PFSK-1 (cell line): ENCODE measurements around the gene VPS35.
A peak's percentile ranks its signal among the peaks of the same experiment; 100 is the strongest.

Experiments
- FOXP2 ChIP-seq: optimal IDR thresholded peaks from 2 replicates; pipeline ENCODE3; 2011; ENCODE audit warnings: borderline replicate concordance, control low read depth, inconsistent platforms; ENCODE audit not compliant: insufficient read depth; ENCODE audit errors: extremely low read length, extremely low read depth
- POLR2AphosphoS5 ChIP-seq: IDR thresholded peaks from 2 replicates; pipeline ENCODE4 v1.6.1; 2012; ENCODE audit warnings: low read depth, mild to moderate bottlenecking, control low read depth, low read length, moderate library complexity
- SIN3A ChIP-seq: IDR thresholded peaks from 2 replicates; pipeline ENCODE4 v1.6.1; 2012; ENCODE audit warnings: mild to moderate bottlenecking, low read length, moderate library complexity, borderline replicate concordance; ENCODE audit not compliant: insufficient read depth
- TAF1 ChIP-seq: IDR thresholded peaks from 2 replicates; pipeline ENCODE4 v1.6.1; 2012; ENCODE audit warnings: low read length, control low read depth, borderline replicate concordance; ENCODE audit not compliant: insufficient read depth
- TF ChIP-seq, protein P1 (sequence below), 2 experiments: IDR thresholded peaks; 2 replicates each; pipeline versions ENCODE4 v1.6.1 to v1.8.0; 2011 to 2012; ENCODE audit warnings: low read depth in 2 of 2, low read length in 2 of 2, control low read depth in 1 of 2, inconsistent platforms in 1 of 2, mild to moderate bottlenecking in 1 of 2, moderate library complexity in 1 of 2; ENCODE audit not compliant: insufficient read depth in 1 of 2

VPS35 gene

DNA sequence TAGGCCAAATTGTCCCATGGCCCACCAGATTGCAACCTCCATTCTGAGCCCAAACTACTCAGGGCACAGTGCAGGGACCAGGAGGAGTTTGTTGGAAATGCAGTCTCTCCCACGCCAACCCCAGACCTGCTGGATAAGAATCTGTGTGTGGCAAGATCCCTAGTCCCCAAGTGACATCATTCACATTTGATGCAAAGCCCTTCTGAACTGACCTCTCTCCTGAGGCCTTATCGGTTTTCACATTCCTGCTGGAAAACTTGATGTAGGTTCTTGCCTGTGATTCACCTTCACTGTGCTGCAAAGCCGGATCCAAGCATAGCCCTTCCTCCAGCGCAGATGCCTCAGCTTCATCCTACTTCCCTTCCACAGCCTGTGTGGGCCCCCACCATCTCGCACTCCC, 61.2 kb downstream of the VPS35 start:
- TF ChIP-seq POLR2AphosphoS5 (no peak), FOXP2 (no peak), TAF1 (no peak), SIN3A (no peak)
- TF ChIP-seq, protein P1, sequence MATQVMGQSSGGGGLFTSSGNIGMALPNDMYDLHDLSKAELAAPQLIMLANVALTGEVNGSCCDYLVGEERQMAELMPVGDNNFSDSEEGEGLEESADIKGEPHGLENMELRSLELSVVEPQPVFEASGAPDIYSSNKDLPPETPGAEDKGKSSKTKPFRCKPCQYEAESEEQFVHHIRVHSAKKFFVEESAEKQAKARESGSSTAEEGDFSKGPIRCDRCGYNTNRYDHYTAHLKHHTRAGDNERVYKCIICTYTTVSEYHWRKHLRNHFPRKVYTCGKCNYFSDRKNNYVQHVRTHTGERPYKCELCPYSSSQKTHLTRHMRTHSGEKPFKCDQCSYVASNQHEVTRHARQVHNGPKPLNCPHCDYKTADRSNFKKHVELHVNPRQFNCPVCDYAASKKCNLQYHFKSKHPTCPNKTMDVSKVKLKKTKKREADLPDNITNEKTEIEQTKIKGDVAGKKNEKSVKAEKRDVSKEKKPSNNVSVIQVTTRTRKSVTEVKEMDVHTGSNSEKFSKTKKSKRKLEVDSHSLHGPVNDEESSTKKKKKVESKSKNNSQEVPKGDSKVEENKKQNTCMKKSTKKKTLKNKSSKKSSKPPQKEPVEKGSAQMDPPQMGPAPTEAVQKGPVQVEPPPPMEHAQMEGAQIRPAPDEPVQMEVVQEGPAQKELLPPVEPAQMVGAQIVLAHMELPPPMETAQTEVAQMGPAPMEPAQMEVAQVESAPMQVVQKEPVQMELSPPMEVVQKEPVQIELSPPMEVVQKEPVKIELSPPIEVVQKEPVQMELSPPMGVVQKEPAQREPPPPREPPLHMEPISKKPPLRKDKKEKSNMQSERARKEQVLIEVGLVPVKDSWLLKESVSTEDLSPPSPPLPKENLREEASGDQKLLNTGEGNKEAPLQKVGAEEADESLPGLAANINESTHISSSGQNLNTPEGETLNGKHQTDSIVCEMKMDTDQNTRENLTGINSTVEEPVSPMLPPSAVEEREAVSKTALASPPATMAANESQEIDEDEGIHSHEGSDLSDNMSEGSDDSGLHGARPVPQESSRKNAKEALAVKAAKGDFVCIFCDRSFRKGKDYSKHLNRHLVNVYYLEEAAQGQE (IDR thresholded peaks at IDR 0.05; ENCODE audit: insufficient read depth in 1 of 2, low read depth in 2 of 2, low read length in 2 of 2): no peak

DNA sequence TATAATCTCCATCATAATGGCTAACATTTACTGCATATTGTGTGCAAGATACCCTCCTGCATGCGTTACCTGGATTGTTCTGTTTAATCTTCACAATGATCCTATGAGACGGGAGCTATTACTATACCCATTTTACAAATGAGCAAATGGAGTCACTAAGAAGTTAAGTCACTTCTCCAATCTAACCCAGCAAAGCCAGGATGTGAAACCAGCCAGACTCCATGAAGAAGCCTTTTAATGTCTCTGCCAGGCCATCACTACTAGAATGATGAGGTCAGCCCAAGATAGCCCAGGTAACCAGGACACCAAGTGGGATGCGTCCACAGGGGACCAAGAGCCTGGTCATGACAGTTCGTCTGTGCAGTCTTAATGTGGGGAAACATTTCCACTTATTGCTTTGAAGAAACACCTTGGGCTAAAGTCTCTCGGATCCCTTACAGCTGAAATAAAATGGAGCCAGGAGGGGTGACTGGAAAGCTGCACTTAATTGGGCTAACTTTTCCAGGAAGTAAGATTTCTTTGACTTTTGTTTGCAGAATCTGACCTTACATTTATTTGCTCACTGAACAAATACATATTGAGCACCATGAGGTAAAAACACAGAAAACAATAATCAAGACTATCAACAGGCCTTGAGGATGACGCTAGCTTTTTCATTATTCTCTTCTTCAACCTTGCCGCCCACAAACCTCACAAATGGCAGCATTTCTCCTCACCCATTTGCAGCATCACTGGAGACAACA, 66.9 kb downstream of the VPS35 start:
- no peak for TF ChIP-seq SIN3A
- no peak for TF ChIP-seq TAF1
- no peak for TF ChIP-seq POLR2AphosphoS5

DNA sequence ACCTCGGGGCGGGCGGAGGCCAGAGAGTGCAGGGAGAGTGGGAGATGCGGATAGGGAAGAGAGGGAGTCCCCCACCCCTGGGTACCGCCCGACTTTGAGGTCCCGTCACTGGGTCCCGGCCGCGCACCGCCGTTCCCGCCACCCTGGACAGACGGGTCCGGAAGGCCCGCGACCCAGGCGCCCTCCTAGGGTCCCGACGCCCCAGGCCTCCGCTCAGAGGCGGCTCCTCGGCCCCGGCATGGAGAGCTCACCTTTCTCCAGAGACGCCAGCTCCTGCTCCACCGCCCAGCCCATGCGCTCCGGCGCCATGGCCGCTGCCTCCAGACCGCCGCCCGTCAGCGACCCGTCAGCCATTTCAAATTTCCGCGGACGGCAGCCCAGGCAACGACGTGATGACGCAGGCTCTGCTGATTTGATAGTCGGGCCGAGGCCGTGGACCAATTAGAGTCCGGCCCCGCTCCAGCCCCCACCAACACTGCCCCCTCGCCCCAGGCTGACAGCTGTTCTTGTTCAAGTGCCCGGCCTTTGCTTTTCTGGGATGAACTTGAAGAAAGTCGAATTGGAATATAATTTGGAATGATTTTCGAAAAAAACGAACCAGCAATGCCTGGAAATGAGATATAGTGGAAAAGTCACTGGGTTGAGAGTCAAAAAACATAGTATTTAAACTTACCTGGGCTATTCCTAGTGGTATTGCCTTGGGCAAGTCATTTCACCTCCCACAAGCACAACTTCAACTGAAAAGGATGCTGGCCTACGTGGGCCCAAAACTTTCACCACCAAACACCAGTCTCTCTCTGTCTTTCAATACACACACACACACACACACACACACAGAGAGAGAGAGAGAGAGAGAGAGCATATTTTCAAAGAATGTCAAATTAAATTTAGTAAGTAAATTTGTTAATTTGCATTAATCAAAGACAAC, 67.7 kb downstream of the VPS35 start, which contains the start of gene SHCBP1:
Gene SHCBP1, minus strand, starts transcription at position 374 of the 928 bp plus-strand sequence. Its CDS starts 20 bp downstream, at position 354.
- TF ChIP-seq TAF1: peak; percentile 68; the same call in 1 of the 2 replicates
- peak; percentile 89; the same call in 1 of the 2 replicates for TF ChIP-seq SIN3A
- peak; percentile 79 for TF ChIP-seq POLR2AphosphoS5
- TF ChIP-seq FOXP2: peak; percentile 23
- TF ChIP-seq, protein P1 (IDR thresholded peaks at IDR 0.05; ENCODE audit: insufficient read depth in 1 of 2, low read depth in 2 of 2, low read length in 2 of 2): no peak

GRCh38 chr16:46620266-46621005, 68.5 kb downstream of the VPS35 start:
- TF ChIP-seq SIN3A: no peak
- no peak for TF ChIP-seq FOXP2
- no peak for TF ChIP-seq POLR2AphosphoS5
- no peak for TF ChIP-seq TAF1
- TF ChIP-seq, protein P1 (IDR thresholded peaks at IDR 0.05; ENCODE audit: insufficient read depth in 1 of 2, low read depth in 2 of 2, low read length in 2 of 2): no peak

- TF ChIP-seq, protein P1 (IDR thresholded peaks at IDR 0.05; ENCODE audit: insufficient read depth in 1 of 2, low read depth in 2 of 2, low read length in 2 of 2): no peak
- no peak for TF ChIP-seq POLR2AphosphoS5
- TF ChIP-seq TAF1: no peak
- TF ChIP-seq SIN3A: no peak
- no peak for TF ChIP-seq FOXP2
Measured at GRCh38 chr16:46618516-46618915, 70.5 kb downstream of the VPS35 start.
